Esophagus squamous epithelium (tissue), 4 donors: ENCODE measurements around the gene ZNF76.

Source experiments
- POLR2A ChIP-seq, 4 donors: fragments of 450-650 bp; IDR thresholded peaks; one replicate each; pipeline ENCODE4 v1.6.1; 2017; ENCODE audit warnings: antibody characterized with exemption in 4 of 4, mild to moderate bottlenecking in 4 of 4, moderate library complexity in 3 of 4
- TF ChIP-seq, protein P1 (sequence below), 6 experiments: fragments of 450-650 bp in 4 of 6; fragments of 200-600 bp in 2 of 6; sonication (generic) in 2 of 6; IDR thresholded peaks; one replicate each; pipeline ENCODE4 v1.5.1; 2016 to 2019; ENCODE audit warnings: antibody characterized with exemption in 6 of 6, mild to moderate bottlenecking in 4 of 6, moderate library complexity in 4 of 6

GRCh38 chr6:35228481-35228880, 31.1 kb upstream of the ZNF76 start:
- TF ChIP-seq, protein P1, sequence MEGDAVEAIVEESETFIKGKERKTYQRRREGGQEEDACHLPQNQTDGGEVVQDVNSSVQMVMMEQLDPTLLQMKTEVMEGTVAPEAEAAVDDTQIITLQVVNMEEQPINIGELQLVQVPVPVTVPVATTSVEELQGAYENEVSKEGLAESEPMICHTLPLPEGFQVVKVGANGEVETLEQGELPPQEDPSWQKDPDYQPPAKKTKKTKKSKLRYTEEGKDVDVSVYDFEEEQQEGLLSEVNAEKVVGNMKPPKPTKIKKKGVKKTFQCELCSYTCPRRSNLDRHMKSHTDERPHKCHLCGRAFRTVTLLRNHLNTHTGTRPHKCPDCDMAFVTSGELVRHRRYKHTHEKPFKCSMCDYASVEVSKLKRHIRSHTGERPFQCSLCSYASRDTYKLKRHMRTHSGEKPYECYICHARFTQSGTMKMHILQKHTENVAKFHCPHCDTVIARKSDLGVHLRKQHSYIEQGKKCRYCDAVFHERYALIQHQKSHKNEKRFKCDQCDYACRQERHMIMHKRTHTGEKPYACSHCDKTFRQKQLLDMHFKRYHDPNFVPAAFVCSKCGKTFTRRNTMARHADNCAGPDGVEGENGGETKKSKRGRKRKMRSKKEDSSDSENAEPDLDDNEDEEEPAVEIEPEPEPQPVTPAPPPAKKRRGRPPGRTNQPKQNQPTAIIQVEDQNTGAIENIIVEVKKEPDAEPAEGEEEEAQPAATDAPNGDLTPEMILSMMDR (IDR thresholded peaks at IDR 0.05): no peak
- no peak for TF ChIP-seq POLR2A (IDR thresholded peaks at IDR 0.05)
